ENCODE results near the gene MRTO4. TPM values are rescaled to one million over a fixed set of nuclear protein-coding genes. Genes with fewer than 3 reads are reported as not detected.
"Not testable (repeated sequence)": the region's sequence is repeated elsewhere in the genome, so short reads cannot be mapped to it uniquely, and the experiment has no call there.

MRTO4 gene
- 27.0 TPM for polyA plus RNA-seq (ENCODE audit: insufficient read length)

GRCh38 chr1:19251305-19252196, at the start of gene MRTO4, which contains the start of gene EMC1:
MRTO4 (plus strand) TSS chr1:19251805; CDS start chr1:19251836, 31 bp downstream.
EMC1 (minus strand) TSS chr1:19251524; CDS start chr1:19251509, 15 bp downstream.
- DNase-seq (ENCODE audit: low read depth), result peak; percentile 59

- no peak for DNase-seq (ENCODE audit: low read depth)
These were observed 49.2 kb upstream of the MRTO4 start for GRCh38 chr1:19202396-19202795.

GRCh38 chr1:19203440-19203839, 48.2 kb upstream of the MRTO4 start:
- DNase-seq (ENCODE audit: low read depth), result no peak

- DNase-seq (ENCODE audit: low read depth), result no peak
These were observed 46.9 kb upstream of the MRTO4 start for GRCh38 chr1:19204446-19205266.

- DNase-seq (ENCODE audit: low read depth), result no peak
These were observed 46.2 kb upstream of the MRTO4 start for GRCh38 chr1:19205403-19205802.

- DNase-seq (ENCODE audit: low read depth), result no peak
These were observed 45.8 kb upstream of the MRTO4 start for GRCh38 chr1:19205845-19206244.

- DNase-seq (ENCODE audit: low read depth), result no peak
These were observed 44.7 kb upstream of the MRTO4 start for GRCh38 chr1:19206947-19207346.

GRCh38 chr1:19208710-19209438, 42.7 kb upstream of the MRTO4 start:
- no peak for DNase-seq (ENCODE audit: low read depth)

GRCh38 chr1:19209439-19209989, 42.1 kb upstream of the MRTO4 start:
- no peak for DNase-seq (ENCODE audit: low read depth)

- peak; percentile 78 for DNase-seq (ENCODE audit: low read depth)
These were observed 41.4 kb upstream of the MRTO4 start, which contains the start of gene UBR4 for GRCh38 chr1:19209990-19210771. UBR4 (minus strand) TSS chr1:19210266; CDS start chr1:19210248, 18 bp downstream.

GRCh38 chr1:19210772-19211549, 40.6 kb upstream of the MRTO4 start:
- DNase-seq (ENCODE audit: low read depth), result no peak

- DNase-seq (ENCODE audit: low read depth), result no peak
These were observed 39.4 kb upstream of the MRTO4 start for GRCh38 chr1:19212167-19212566.

GRCh38 chr1:19213580-19213979, 38.0 kb upstream of the MRTO4 start:
- DNase-seq (ENCODE audit: low read depth), result no peak

- DNase-seq (ENCODE audit: low read depth), result not testable (repeated sequence)
These were observed 35.0 kb upstream of the MRTO4 start for GRCh38 chr1:19216585-19216984.

GRCh38 chr1:19219451-19219850, 32.2 kb upstream of the MRTO4 start:
- DNase-seq (ENCODE audit: low read depth), result no peak

- no peak for DNase-seq (ENCODE audit: low read depth)
These were observed 31.3 kb upstream of the MRTO4 start for GRCh38 chr1:19220080-19220846.

- no peak for DNase-seq (ENCODE audit: low read depth)
These were observed 30.6 kb upstream of the MRTO4 start for GRCh38 chr1:19220991-19221390.

- DNase-seq (ENCODE audit: low read depth), result no peak
These were observed 29.0 kb upstream of the MRTO4 start for GRCh38 chr1:19222573-19222972.

Data from forelimb muscle (tissue), 1 donor.